Limb (tissue), 2 donors: ENCODE results near the gene SLPI.

Experiments
- DNase-seq, 2 donors: peaks; one replicate each; pipeline ENCODE4 v3.0.0-alpha.2; 2016; ENCODE audit errors: extremely low spot score in 2 of 2

Gene SLPI

GRCh38 chr20:45275338-45275737 lies 21.0 kb upstream of the SLPI start:
- no peak for DNase-seq

DNA sequence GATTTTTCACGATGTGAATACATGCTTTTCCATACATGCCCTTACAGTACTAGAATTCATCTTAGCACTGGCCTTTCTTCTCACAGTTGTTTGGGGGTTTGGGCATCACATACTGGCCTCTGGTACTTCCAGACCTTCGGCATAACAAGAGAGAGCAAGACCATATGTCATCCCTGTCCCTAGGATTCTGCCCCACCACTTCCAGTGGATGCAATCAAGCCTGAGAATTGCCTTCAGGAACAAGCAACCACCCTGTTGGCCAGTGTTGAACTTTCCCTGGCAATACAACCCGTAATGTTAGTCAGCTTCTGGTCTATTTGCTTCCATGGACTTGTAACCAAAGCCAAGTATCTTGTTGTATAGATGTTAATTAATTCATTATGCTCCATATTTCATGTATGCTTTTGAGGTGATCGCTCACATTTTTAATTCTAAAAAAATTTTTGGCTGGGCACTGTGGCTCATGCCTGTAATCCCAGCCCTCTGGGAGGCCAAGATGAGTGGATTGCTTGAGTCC lies 15.4 kb upstream of the SLPI start:
- no peak for DNase-seq

DNA sequence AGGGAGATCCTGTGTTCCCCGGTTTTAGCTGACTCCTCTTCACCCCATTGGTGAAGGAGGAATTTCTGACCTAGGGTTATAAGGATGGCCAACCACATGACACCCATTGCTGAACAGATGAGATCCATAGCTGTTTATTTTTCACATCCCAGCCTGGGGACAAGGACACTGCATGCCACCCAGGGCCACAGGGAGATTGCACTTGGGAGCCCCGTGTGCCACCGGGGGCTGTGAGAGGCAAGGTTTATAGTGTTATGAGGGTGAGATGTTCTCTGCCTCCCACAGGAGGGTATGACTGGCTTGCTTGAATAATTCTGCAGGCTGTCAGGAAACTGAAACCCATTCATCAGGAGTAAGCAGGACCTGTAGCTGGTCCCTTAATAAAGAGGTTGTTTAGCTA lies 14.7 kb upstream of the SLPI start:
- no peak for DNase-seq

DNA sequence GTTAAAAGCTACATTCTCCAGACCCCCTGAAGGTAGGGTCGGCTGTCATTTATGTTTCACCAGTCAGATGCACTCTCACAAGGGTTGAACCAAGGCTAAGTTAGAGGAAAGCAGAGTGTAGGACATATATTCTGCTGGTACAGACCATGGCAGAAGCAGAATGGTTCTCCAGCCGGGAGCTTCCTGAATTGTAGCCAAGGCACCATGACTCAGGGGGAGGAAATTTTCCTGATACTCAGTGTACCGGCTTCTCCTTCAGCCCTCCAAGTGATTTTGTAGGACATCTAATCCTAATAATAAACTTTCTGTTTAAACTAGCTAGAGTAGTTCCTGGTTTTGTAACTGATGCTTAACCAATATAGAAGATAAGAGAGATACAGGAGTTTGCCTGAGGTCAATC lies 14.2 kb upstream of the SLPI start:
- DNase-seq = no peak

- no peak for DNase-seq
These were observed 12.6 kb upstream of the SLPI start for GRCh38 chr20:45266977-45267376.

GRCh38 chr20:45263556-45264266 lies 9.3 kb upstream of the SLPI start:
- DNase-seq = no peak

DNA sequence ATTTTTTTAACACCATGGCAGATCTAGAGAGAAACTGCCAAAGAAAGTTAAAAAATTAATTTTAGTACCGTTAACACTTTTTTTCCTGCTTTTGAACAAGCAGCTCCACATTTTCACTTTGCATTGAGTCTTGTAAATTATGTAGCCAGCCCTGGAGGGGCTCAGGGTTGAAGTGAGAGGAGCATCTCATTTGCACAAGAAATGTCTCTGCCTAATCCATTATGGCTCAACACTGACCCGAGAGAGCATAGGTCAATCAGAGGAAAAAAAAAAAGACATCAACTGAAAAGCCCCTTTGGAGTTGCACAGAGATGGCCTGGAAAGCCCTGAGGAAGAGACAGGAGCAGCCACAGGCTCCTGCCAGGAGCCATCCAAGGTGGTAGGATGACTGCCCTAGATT lies 4.3 kb upstream of the SLPI start:
- DNase-seq = no peak

GRCh38 chr20:45258259-45258658 lies 3.9 kb upstream of the SLPI start:
- DNase-seq = no peak

GRCh38 chr20:45257711-45258110 lies 3.3 kb upstream of the SLPI start:
- no peak for DNase-seq

GRCh38 chr20:45257161-45257560 lies 2.8 kb upstream of the SLPI start:
- DNase-seq = no peak

GRCh38 chr20:45253261-45253660 lies 1.1 kb downstream of the SLPI start:
- DNase-seq = no peak

DNA sequence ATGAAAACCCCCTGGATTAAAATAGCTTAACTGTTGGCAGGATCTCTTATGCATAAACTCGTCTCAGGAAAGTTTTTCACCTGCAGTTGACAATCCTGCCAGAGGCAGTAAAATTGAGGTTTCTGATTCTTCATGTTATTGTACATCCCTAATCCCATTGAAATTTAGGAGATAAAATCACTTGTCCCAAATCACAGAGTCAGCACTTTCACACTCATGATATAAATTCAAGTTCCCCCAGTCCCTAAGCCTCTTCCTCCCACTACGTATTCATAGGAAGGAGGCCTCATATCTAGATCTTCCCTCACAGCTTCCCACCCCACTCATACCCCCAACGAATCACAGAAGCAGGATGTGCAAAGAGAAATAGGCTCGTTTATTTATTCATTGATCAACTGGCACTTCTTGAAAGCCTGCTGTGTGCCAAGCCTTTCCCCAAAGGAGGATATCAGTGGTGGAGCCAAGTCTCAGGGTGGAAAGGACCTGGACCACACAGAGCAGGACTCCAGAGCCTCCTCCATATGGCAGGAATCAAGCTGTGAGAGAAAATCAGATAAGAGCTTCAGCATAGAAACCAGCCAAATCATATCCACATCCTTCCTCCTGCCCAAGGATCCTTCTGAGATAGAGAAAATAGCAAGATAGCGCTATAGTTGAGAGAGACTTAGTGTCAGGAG lies 2.3 kb downstream of the SLPI start:
- DNase-seq = no peak

DNA sequence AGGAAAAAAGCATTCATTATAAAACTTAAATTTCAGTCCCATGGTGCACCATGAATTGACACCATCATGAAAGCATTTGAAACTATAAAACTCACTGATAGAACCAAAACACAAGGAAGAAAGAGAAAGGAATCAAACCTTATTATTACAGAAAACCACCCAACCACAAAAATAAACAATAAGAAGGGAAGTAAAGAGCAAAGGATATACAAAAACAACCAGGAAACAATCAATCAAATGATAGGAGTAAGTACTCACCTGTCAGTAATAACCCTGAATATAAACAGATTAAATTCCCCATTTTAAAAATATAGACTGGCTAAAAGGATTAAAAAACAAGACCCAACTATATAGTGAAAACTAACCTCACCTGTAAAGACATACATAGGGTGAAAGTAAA lies 5.8 kb downstream of the SLPI start:
- DNase-seq = no peak

GRCh38 chr20:45247865-45248264 lies 6.5 kb downstream of the SLPI start:
- DNase-seq = no peak

DNA sequence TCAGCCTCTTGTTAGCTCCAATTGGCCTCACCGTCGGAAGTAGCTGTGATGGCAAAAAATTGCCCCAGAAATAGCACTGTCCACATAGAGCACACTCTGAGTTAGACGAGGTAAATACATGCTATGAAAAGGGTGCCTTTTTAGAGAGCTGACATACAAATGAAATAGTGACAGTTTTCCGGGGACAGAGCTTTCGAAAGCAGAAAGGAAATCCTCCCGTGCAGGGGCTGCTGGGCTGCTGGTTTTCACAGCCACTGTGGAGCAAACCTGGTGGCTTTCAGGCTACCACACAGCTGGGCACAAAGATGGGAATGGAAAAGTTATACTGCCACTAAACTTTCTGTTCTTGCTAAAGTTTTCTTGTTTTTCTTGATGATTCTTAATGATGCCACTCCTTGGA lies 8.3 kb downstream of the SLPI start:
- DNase-seq = no peak

GRCh38 chr20:45238139-45238538 lies 16.2 kb downstream of the SLPI start:
- DNase-seq = no peak

DNA sequence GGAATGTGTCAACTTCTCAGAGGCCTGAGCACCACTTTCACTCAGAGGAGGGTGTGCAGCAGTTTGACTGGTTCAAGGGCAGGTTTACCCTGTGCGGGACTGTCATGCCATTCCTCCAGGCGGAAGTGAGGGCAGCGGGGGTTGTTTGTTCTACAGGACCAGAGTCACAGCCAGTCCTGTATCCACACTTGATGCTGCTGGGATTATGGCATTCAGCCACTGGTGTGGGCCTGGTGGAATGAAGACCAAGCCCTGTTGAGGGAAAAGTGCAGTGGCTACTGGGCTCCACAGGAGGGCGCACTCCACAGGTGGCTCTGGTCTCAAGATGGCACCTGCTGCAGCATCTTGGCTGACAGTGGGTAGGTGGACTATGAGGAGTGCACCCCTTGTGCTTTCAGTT lies 18.4 kb downstream of the SLPI start:
- no peak for DNase-seq

DNA sequence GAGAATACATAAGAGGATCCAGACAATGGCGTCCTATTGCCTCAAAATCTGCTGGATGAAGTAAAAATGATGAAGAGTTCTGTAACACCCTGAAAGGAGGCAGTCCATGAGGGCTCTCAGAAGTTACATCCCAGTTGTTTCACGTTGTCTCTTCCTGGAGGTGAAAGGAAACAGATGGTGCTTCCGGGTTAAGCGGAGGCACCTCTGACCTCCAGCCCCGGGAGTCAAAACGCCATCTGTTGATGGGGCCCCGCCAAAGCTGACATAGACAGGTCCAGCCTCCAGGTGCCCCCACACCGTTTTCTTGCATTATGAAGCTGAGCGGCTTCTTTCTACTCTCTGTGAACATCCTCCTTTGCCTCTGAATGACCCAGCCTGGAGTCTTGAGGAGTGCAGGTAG lies 23.7 kb downstream of the SLPI start:
- no peak for DNase-seq

DNA sequence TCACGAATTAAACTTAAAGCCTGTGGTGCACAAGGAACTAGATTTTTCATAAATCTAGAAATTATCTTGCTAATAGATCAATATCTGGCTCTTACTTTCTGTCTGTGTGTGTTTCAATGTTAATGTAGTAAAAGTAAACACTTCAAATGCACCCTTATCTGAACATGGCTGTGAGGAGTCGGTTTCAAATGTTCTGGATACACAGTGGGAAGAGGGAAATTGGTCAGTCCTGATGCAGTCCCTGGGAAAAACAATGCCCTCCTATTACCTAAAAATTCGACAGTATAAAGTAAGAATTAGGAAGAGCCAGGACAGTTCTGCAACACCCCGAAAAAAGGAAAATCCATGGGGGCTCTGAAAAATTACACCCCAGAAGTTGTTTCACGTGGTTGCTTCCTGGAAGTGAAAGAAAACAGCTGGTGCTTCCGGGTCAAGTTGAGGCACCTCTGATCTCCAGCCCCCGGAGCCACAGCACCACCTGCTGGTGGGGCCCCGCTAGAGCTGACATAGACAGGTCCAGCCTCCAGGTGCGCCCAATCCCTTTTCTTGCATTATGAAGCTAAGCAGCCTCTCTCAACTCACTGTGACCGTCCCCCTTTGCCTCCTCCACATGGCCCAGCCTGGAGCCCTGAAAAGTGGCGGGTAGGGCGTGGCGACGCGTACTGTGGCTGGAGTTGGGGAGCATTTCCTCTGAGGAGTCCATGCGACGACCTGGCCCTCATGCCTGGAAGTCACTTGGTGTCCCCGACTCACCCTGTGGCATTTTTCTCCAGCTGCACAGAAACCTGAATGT lies 24.9 kb downstream of the SLPI start:
- no peak for DNase-seq

- DNase-seq = no peak
These were observed 28.1 kb downstream of the SLPI start for GRCh38 chr20:45226287-45226686.

- no peak for DNase-seq
These were observed 31.2 kb downstream of the SLPI start for GRCh38 chr20:45223136-45223535.

DNA sequence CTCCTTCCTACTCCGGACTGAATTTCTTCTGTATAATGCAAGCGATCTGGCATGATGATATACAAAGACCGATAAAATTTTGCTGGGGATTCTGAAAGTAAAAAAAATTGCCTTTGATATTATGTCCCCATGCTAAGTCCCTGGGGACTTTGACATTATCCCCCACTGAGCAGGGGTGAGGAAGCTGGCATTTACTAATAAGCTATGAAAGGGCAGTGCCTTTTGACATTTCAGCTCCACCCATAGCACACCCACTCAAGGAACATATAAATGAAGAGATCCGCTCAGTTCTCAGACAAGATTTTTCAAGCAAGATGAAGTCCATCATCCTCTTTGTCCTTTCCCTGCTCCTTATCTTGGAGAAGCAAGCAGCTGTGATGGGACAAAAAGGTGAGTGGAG lies 33.3 kb downstream of the SLPI start, which contains the start of gene SEMG2:
Gene SEMG2 (plus strand): TSS at position 298 of the 400 bp plus-strand sequence. CDS start 17 bp downstream, at position 315.
- DNase-seq = no peak
